H1 (cell line): ENCODE data around the gene BBIP1. TPM values are rescaled to one million over a fixed set of nuclear protein-coding genes. Genes with fewer than 3 reads are reported as not detected.

Source experiments
- CTCF ChIA-PET: fragments of 300-600 bp; sonication (Branson Sonifier 250); formaldehyde crosslinking; loops from one replicate; lab custom pipeline; 2021; ENCODE audit not compliant: partially characterized antibody; lab: Charles Lee
- POLR2A ChIA-PET: fragments of 300-600 bp; sonication (Branson Sonifier 250); formaldehyde crosslinking; loops from one replicate; lab custom pipeline; 2021; ENCODE audit warnings: inconsistent platforms; ENCODE audit not compliant: partially characterized antibody; lab: Charles Lee
- DNase-seq, 2 experiments: peaks; one replicate each; pipeline versions ENCODE4 v3.0.0 to v3.0.0-alpha.2; 2010 to 2022; ENCODE audit warnings: low spot score in 2 of 2, low read depth in 1 of 2, mixed read lengths in 1 of 2
- FAIRE-seq: peaks from 2 replicates; lab custom pipeline; 2011; peaks lifted over from hg19 to GRCh38; lab: Jason Lieb, UNC
- H2AFZ ChIP-seq: 2 replicates; pipeline ENCODE4 v1.8.1; 2012; ENCODE audit warnings: low read length, inconsistent platforms
- H2AK5ac ChIP-seq: 2 replicates; pipeline ENCODE4 v1.6.1; 2013; ENCODE audit warnings: low read depth, low read length
- H2BK120ac ChIP-seq: replicated peaks from 2 replicates; pipeline ENCODE3; 2013; ENCODE audit warnings: low read depth, low read length, inconsistent platforms
- H2BK12ac ChIP-seq: 2 replicates; pipeline ENCODE4 v1.6.1; 2013; ENCODE audit warnings: low read depth, low read length
- H2BK15ac ChIP-seq: 2 replicates; pipeline ENCODE4 v1.6.1; 2013; ENCODE audit warnings: low read length
- H2BK20ac ChIP-seq: 2 replicates; pipeline ENCODE4 v1.6.1; 2013; ENCODE audit warnings: low read length
- H2BK5ac ChIP-seq: 2 replicates; pipeline ENCODE4 v1.6.1; 2013; ENCODE audit warnings: low read depth, low read length
- H3K14ac ChIP-seq: 2 replicates; pipeline ENCODE4 v1.6.1; 2013; ENCODE audit warnings: inconsistent platforms; ENCODE audit not compliant: insufficient read length
- H3K18ac ChIP-seq: 2 replicates; pipeline ENCODE4 v1.6.1; 2013; ENCODE audit warnings: low read length; ENCODE audit errors: extremely low read depth
- H3K23ac ChIP-seq: 2 replicates; pipeline ENCODE4 v1.6.1; 2013; ENCODE audit warnings: inconsistent platforms; ENCODE audit not compliant: insufficient read length
- H3K23me2 ChIP-seq: 2 replicates; pipeline ENCODE4 v1.6.1; 2013; ENCODE audit warnings: low read depth, low read length
- H3K27ac ChIP-seq: 2 replicates; pipeline ENCODE4 v1.6.1; 2011; ENCODE audit warnings: low read depth, low read length, inconsistent platforms
- H3K27me3 ChIP-seq, 4 experiments: replicated peaks in 1 of 4; 1 replicate in 1 of 4; 2 replicates in 3 of 4; pipeline versions ENCODE4 v1.6.1 to v1.8.1; 2011 to 2013; ENCODE audit warnings: low read length in 3 of 4, mild to moderate bottlenecking in 3 of 4, inconsistent platforms in 2 of 4, mixed read lengths in 2 of 4, moderate library complexity in 1 of 4; ENCODE audit not compliant: control insufficient read depth in 3 of 4, insufficient read depth in 3 of 4; ENCODE audit errors: extremely low read depth in 1 of 4
- H3K36me3 ChIP-seq, 4 experiments: 2 replicates each; pipeline versions ENCODE4 v1.6.1 to v1.8.1; 2011 to 2013; ENCODE audit warnings: mild to moderate bottlenecking in 4 of 4, low read length in 3 of 4, moderate library complexity in 2 of 4, control low read depth in 1 of 4, inconsistent platforms in 1 of 4; ENCODE audit not compliant: insufficient read depth in 4 of 4, control insufficient read depth in 2 of 4
- H3K4ac ChIP-seq: replicated peaks from 2 replicates; pipeline ENCODE3; 2013; ENCODE audit warnings: low read length, low read depth, mixed read lengths, inconsistent platforms; ENCODE audit not compliant: insufficient read length
- H3K4me1 ChIP-seq, 4 experiments: replicated peaks in 1 of 4; 1 replicate in 1 of 4; 2 replicates in 3 of 4; pipeline versions ENCODE4 v1.6.1 to v1.8.1; 2011 to 2013; ENCODE audit warnings: low read length in 3 of 4, inconsistent platforms in 2 of 4, mixed read lengths in 1 of 4; ENCODE audit not compliant: insufficient read depth in 4 of 4, control insufficient read depth in 3 of 4
- H3K4me2 ChIP-seq, 2 experiments: 2 replicates each; pipeline versions ENCODE4 v1.6.1 to v1.8.1; 2011 to 2013; ENCODE audit warnings: low read depth in 2 of 2, low read length in 2 of 2, control low read depth in 1 of 2, inconsistent platforms in 1 of 2, mild to moderate bottlenecking in 1 of 2; ENCODE audit not compliant: insufficient read depth in 1 of 2
- H3K4me3 ChIP-seq, 4 experiments: fragments of 200-600, 300-600 bp in 1 of 4; sonication (generic), shearing (Covaris generic), sonication (Bioruptor Twin) in 1 of 4; 2 replicates each; pipeline versions ENCODE4 v1.5.1 to v1.8.1; 2011 to 2016; ENCODE audit warnings: low read length in 4 of 4, low read depth in 3 of 4, control low read depth in 2 of 4, inconsistent platforms in 2 of 4, mild to moderate bottlenecking in 2 of 4, mixed read lengths in 1 of 4, moderate library complexity in 1 of 4; ENCODE audit not compliant: insufficient read depth in 2 of 4; ENCODE audit errors: extremely low read depth in 1 of 4
- H3K56ac ChIP-seq: replicated peaks from 2 replicates; pipeline ENCODE3; 2013; ENCODE audit warnings: low read depth, mild to moderate bottlenecking, mixed read lengths, low read length, inconsistent platforms; ENCODE audit not compliant: insufficient read length
- H3K79me1 ChIP-seq: 2 replicates; pipeline ENCODE4 v1.6.1; 2013; ENCODE audit warnings: low read depth, low read length, control low read depth
- H3K79me2 ChIP-seq, 2 experiments: 2 replicates each; pipeline versions ENCODE4 v1.6.1 to v1.8.1; 2012 to 2013; ENCODE audit warnings: low read length in 2 of 2, mild to moderate bottlenecking in 2 of 2, inconsistent platforms in 1 of 2; ENCODE audit not compliant: insufficient read depth in 2 of 2, control insufficient read depth in 1 of 2
- H3K9ac ChIP-seq, 4 experiments: replicated peaks in 1 of 4; 1 replicate in 1 of 4; 2 replicates in 3 of 4; pipeline versions ENCODE4 v1.6.1 to v1.8.1; 2011 to 2013; ENCODE audit warnings: low read depth in 3 of 4, low read length in 3 of 4, control low read depth in 2 of 4, mild to moderate bottlenecking in 2 of 4, moderate library complexity in 2 of 4, inconsistent platforms in 1 of 4; ENCODE audit errors: extremely low read depth in 1 of 4
- H3K9me3 ChIP-seq, 2 experiments: 2 replicates each; pipeline versions ENCODE4 v1.6.1 to v1.8.1; 2012 to 2013; ENCODE audit warnings: mild to moderate bottlenecking in 2 of 2, moderate library complexity in 2 of 2, control low read depth in 1 of 2, inconsistent platforms in 1 of 2, low read depth in 1 of 2, low read length in 1 of 2, mixed read lengths in 1 of 2; ENCODE audit not compliant: insufficient read depth in 2 of 2
- H4K20me1 ChIP-seq, 2 experiments: replicated peaks in 1 of 2; 2 replicates each; pipeline versions ENCODE3 to v1.8.1; 2011 to 2013; ENCODE audit warnings: inconsistent platforms in 2 of 2, low read length in 2 of 2, mild to moderate bottlenecking in 1 of 2; ENCODE audit not compliant: insufficient read depth in 2 of 2, control insufficient read depth in 1 of 2
- H4K5ac ChIP-seq: 2 replicates; pipeline ENCODE4 v1.6.1; 2013; ENCODE audit warnings: low read length, low read depth, mixed read lengths, inconsistent platforms; ENCODE audit not compliant: insufficient read length
- H4K8ac ChIP-seq: 2 replicates; pipeline ENCODE4 v1.8.0; 2013; ENCODE audit warnings: mild to moderate bottlenecking, moderate library complexity, low read length, inconsistent platforms; ENCODE audit not compliant: insufficient read depth; ENCODE audit errors: extremely low read depth
- H4K91ac ChIP-seq: replicated peaks from 2 replicates; pipeline ENCODE3; 2013; ENCODE audit warnings: low read length, mixed read lengths, inconsistent platforms; ENCODE audit not compliant: insufficient read length
- CHD2 ChIP-seq: IDR thresholded peaks from 2 replicates; pipeline ENCODE4 v1.6.1; 2012; ENCODE audit warnings: low read length, improper control_type of control experiment
- FOSL1 ChIP-seq: IDR thresholded peaks from 2 replicates; pipeline ENCODE4 v1.6.1; 2011; ENCODE audit warnings: mild to moderate bottlenecking, low read depth, low read length, moderate library complexity; ENCODE audit not compliant: insufficient read depth
- GTF2F1 ChIP-seq: IDR thresholded peaks from 2 replicates; pipeline ENCODE4 v1.6.1; 2012; ENCODE audit warnings: low read depth, low read length, improper control_type of control experiment, borderline replicate concordance
- HDAC2 ChIP-seq, 2 experiments: fragments of 300-600 bp in 1 of 2; sonication (generic) in 1 of 2; IDR thresholded peaks; 2 replicates each; pipeline ENCODE4 v1.6.1; 2011 to 2012; ENCODE audit warnings: low read depth in 2 of 2, low read length in 2 of 2, mild to moderate bottlenecking in 2 of 2, moderate library complexity in 2 of 2, borderline replicate concordance in 1 of 2, inconsistent platforms in 1 of 2
- PHF8 ChIP-seq: fragments of 200-600 bp; sonication (generic); conservative IDR thresholded peaks from 2 replicates; pipeline ENCODE4 v1.7.1; 2012; ENCODE audit warnings: low read depth, mild to moderate bottlenecking, inconsistent platforms, low read length, moderate library complexity
- RBBP5 ChIP-seq: IDR thresholded peaks from 2 replicates; pipeline ENCODE4 v1.7.1; 2012; ENCODE audit warnings: low read depth, mild to moderate bottlenecking, inconsistent platforms, low read length, moderate library complexity, borderline replicate concordance
- SIRT6 ChIP-seq: IDR thresholded peaks from one replicate; pipeline ENCODE4 v1.7.1; 2012; ENCODE audit warnings: low read length, inconsistent platforms
- SIX5 ChIP-seq: IDR thresholded peaks from 2 replicates; pipeline ENCODE4 v1.6.1; 2011; ENCODE audit warnings: mild to moderate bottlenecking, low read depth, low read length
- SRF ChIP-seq: IDR thresholded peaks from 2 replicates; pipeline ENCODE4 v1.6.1; 2011; ENCODE audit warnings: mild to moderate bottlenecking, low read depth, low read length, moderate library complexity
- TBP ChIP-seq: IDR thresholded peaks from 2 replicates; pipeline ENCODE4 v1.6.1; 2011; ENCODE audit warnings: low read depth, low read length, improper control_type of control experiment
- TEAD4 ChIP-seq: IDR thresholded peaks from 2 replicates; pipeline ENCODE4 v1.6.1; 2012; ENCODE audit warnings: low read depth, low read length, inconsistent platforms, mixed read lengths
- WGBS, 2 experiments: shearing (Covaris generic) in 1 of 2; methylation state at CpG; one replicate each; pipeline versions ENCODE4 v1.1.6 to v1.1.7; 2013 to 2015; ENCODE audit warnings: low lambda C conversion rate in 2 of 2, mixed read lengths in 2 of 2, inconsistent platforms in 1 of 2, low coverage in 1 of 2, missing lambda C conversion rate in 1 of 2; ENCODE audit not compliant: insufficient replicate concordance in 2 of 2, insufficient coverage in 1 of 2, insufficient read length in 1 of 2; ENCODE audit errors: extremely low coverage in 1 of 2, missing lambda C conversion rate in 1 of 2; 5-methylcytosine and 5-hydroxymethylcytosine counted together
- polyA plus RNA-seq, 7 experiments: library from polyadenylated mRNA; depleted of rRNA in 3 of 7; stranded (reverse) in 5 of 7; unstranded in 2 of 7; fragments of >200 nt in 5 of 7; fragments of 200-250 nt in 2 of 7; gene quantifications; 1 replicate in 5 of 7; 2 replicates in 1 of 7; 4 replicates in 1 of 7; pipeline versions ENCODE4 v1.2.1 to v1.2.3, GENCODE V29; 2011 to 2013; ENCODE audit warnings: missing spikeins in 2 of 7, mixed read lengths in 2 of 7
- total RNA-seq: library from RNA; stranded (reverse); fragmentation: NEBNext Ultra II Directional; extraction: Animal tissue kit (Norgen Biotek cat#: 25700); gene quantifications from 2 replicates; pipeline ENCODE4 v1.2.1, GENCODE V29; 2021
- TF ChIP-seq, protein P1 (sequence below), 3 experiments: IDR thresholded peaks; 1 replicate in 2 of 3; 2 replicates in 1 of 3; pipeline versions ENCODE4 v1.5.1 to v1.6.1; 2011; ENCODE audit warnings: low read length in 3 of 3, mild to moderate bottlenecking in 3 of 3, inconsistent platforms in 2 of 3, low read depth in 1 of 3, moderate library complexity in 1 of 3; ENCODE audit not compliant: insufficient read depth in 1 of 3; ENCODE audit errors: control extremely low read depth in 1 of 3

BBIP1 gene
- total and polyA plus RNA-seq, 2 of the 8 experiments (the other 6 are each of a cell fraction or from before 2014, with no cell fraction given): 8.8 to 19.6 TPM

GRCh38 chr10:110951381-110951780, 32.4 kb upstream of the BBIP1 start:
- Histone ChIP-seq H3K23me2 (no peaks in the 10 kb centered on the region), H2BK20ac (no peak overlapping the region), H2AK5ac (no peak overlapping the region), H3K4me3 (no peak overlapping the region), H4K91ac (no peak overlapping the region), H2BK15ac (no peak overlapping the region), H4K5ac (no peak overlapping the region), H2AFZ (no peak overlapping the region), H3K56ac (no peak overlapping the region), H3K9ac (no peak overlapping the region), H3K27ac (no peak overlapping the region), H2BK5ac (no peak overlapping the region), H3K79me1 (peaks cover 5% of the 10 kb centered on the region), H4K20me1 (peaks cover 0 to 3% of the 10 kb centered on the region in 2 experiments), H2BK12ac (no peak overlapping the region), H3K27me3 (no peaks in the 10 kb centered on the region), H3K4ac (no peak overlapping the region), H3K18ac (no peak overlapping the region), H3K79me2 (peaks cover 0 to 74% of the 10 kb centered on the region in 2 experiments; a peak in 2 of 4 replicates), H3K9me3 (no peaks in the 10 kb centered on the region), H2BK120ac (no peak overlapping the region), H3K4me2 (no peak overlapping the region), H3K36me3 (peaks cover 0 to 4% (median 0%) of the 10 kb centered on the region in 4 experiments; a peak in 1 of 8 replicates), H3K14ac (no peak overlapping the region), H3K4me1 (peaks cover 0 to 4% (median 0%) of the 10 kb centered on the region in 4 experiments; a peak in 1 of 7 replicates), H4K8ac (no peak overlapping the region), H3K23ac (no peak overlapping the region)
- POLR2A ChIA-PET: no interaction called here
- DNase-seq (no peak), FAIRE-seq (no peak)
- CTCF ChIA-PET: no interaction called here
- WGBS, 2 experiments: 92% methylated on average over 4 of the region's 4 CpGs; no CpG with 5 or more reads in 1 of the 2 experiments
- TF ChIP-seq TBP (no peak), CHD2 (no peak), SIRT6 (no peak), RBBP5 (no peak), SIX5 (no peak), GTF2F1 (no peak), FOSL1 (no peak), PHF8 (no peak), HDAC2 (IDR thresholded peaks at IDR 0.05; ENCODE audit: borderline replicate concordance in 1 of 2, low read depth in 2 of 2, low read length in 2 of 2) (no peak), SRF (no peak), TEAD4 (no peak)
- TF ChIP-seq, protein P1, sequence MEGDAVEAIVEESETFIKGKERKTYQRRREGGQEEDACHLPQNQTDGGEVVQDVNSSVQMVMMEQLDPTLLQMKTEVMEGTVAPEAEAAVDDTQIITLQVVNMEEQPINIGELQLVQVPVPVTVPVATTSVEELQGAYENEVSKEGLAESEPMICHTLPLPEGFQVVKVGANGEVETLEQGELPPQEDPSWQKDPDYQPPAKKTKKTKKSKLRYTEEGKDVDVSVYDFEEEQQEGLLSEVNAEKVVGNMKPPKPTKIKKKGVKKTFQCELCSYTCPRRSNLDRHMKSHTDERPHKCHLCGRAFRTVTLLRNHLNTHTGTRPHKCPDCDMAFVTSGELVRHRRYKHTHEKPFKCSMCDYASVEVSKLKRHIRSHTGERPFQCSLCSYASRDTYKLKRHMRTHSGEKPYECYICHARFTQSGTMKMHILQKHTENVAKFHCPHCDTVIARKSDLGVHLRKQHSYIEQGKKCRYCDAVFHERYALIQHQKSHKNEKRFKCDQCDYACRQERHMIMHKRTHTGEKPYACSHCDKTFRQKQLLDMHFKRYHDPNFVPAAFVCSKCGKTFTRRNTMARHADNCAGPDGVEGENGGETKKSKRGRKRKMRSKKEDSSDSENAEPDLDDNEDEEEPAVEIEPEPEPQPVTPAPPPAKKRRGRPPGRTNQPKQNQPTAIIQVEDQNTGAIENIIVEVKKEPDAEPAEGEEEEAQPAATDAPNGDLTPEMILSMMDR (IDR thresholded peaks at IDR 0.05; ENCODE audit: control extremely low read depth in 1 of 3, insufficient read depth in 1 of 3, low read depth in 1 of 3, low read length in 3 of 3): no peak
